ENCODE data around the gene ICE2.
A peak's percentile ranks its signal among the peaks of the same experiment; 100 is the strongest.
"Not testable (repeated sequence)": the region's sequence is repeated elsewhere in the genome, so short reads cannot be mapped to it uniquely, and the experiment has no call there.

The ICE2 gene

GRCh38 chr15:60417112-60417511 lies 61.8 kb downstream of the ICE2 start:
- intact Hi-C loops (cut with micrococcal nuclease): no loop called here
- H3K9me3 Mint-ChIP-seq: no peaks in the 10 kb centered on the region
- H3K27ac Mint-ChIP-seq: no peak overlapping the region

GRCh38 chr15:60416484-60416883 lies 62.5 kb downstream of the ICE2 start:
- no peak overlapping the region for H3K27ac Mint-ChIP-seq
- no peaks in the 10 kb centered on the region for H3K9me3 Mint-ChIP-seq
- intact Hi-C loops (cut with micrococcal nuclease): no loop called here
- no peaks in the 10 kb centered on the region for H3K27me3 Mint-ChIP-seq
- no peak overlapping the region for H3K4me3 Mint-ChIP-seq
- H3K4me1 Mint-ChIP-seq (ENCODE audit: low read depth): peaks cover 34% of the 10 kb centered on the region
- H3K36me3 Mint-ChIP-seq (ENCODE audit: low read depth): peaks cover 13% of the 10 kb centered on the region

More at GRCh38 chr15:60417112-60417511, 61.8 kb downstream of the ICE2 start:
- Mint-ChIP-seq H3K4me1 (ENCODE audit: low read depth) (peaks cover 34% of the 10 kb centered on the region), H3K27me3 (no peaks in the 10 kb centered on the region), H3K36me3 (ENCODE audit: low read depth) (peaks cover 14% of the 10 kb centered on the region), H3K4me3 (no peak overlapping the region)

- peak overlapping the region; percentile 14 for H3K27ac Mint-ChIP-seq
- peaks cover 21% of the 10 kb centered on the region for H3K4me1 Mint-ChIP-seq (ENCODE audit: low read depth)
- H3K9me3 Mint-ChIP-seq: no peaks in the 10 kb centered on the region
- no peak overlapping the region for H3K4me3 Mint-ChIP-seq
- no peaks in the 10 kb centered on the region for H3K36me3 Mint-ChIP-seq (ENCODE audit: low read depth)
- H3K27me3 Mint-ChIP-seq: no peaks in the 10 kb centered on the region
- intact Hi-C loops (cut with micrococcal nuclease): no loop called here
Measured at GRCh38 chr15:60414016-60414682, 64.8 kb downstream of the ICE2 start.

GRCh38 chr15:60413231-60413824 lies 65.6 kb downstream of the ICE2 start:
- no peaks in the 10 kb centered on the region for H3K36me3 Mint-ChIP-seq (ENCODE audit: low read depth)
- intact Hi-C loops (cut with micrococcal nuclease): no loop called here
- H3K4me1 Mint-ChIP-seq (ENCODE audit: low read depth): peaks cover 23% of the 10 kb centered on the region
- no peaks in the 10 kb centered on the region for H3K9me3 Mint-ChIP-seq
- no peak overlapping the region for H3K27ac Mint-ChIP-seq
- H3K4me3 Mint-ChIP-seq: no peak overlapping the region
- no peaks in the 10 kb centered on the region for H3K27me3 Mint-ChIP-seq

- H3K36me3 Mint-ChIP-seq (ENCODE audit: low read depth); H3K27me3 Mint-ChIP-seq; H3K4me3 Mint-ChIP-seq; intact Hi-C loops (cut with micrococcal nuclease); H3K9me3 Mint-ChIP-seq; H3K27ac Mint-ChIP-seq: not testable (repeated sequence)
- peaks cover 23% of the 10 kb centered on the region for H3K4me1 Mint-ChIP-seq (ENCODE audit: low read depth)
Measured at GRCh38 chr15:60412807-60413206, 66.1 kb downstream of the ICE2 start.

GRCh38 chr15:60411774-60412425 lies 67.0 kb downstream of the ICE2 start:
- Mint-ChIP-seq H3K4me1 (ENCODE audit: low read depth) (peaks cover 31% of the 10 kb centered on the region), H3K27ac (no peak overlapping the region), H3K9me3 (no peaks in the 10 kb centered on the region), H3K27me3 (no peaks in the 10 kb centered on the region), H3K36me3 (ENCODE audit: low read depth) (no peaks in the 10 kb centered on the region), H3K4me3 (no peak overlapping the region)
- intact Hi-C loops (cut with micrococcal nuclease): no loop called here

- intact Hi-C loops (cut with micrococcal nuclease); H3K4me3 Mint-ChIP-seq; H3K36me3 Mint-ChIP-seq (ENCODE audit: low read depth); H3K9me3 Mint-ChIP-seq; H3K27me3 Mint-ChIP-seq; H3K27ac Mint-ChIP-seq: not testable (repeated sequence)
- peaks cover 37% of the 10 kb centered on the region for H3K4me1 Mint-ChIP-seq (ENCODE audit: low read depth)
Measured at GRCh38 chr15:60410350-60410749, 68.6 kb downstream of the ICE2 start.

- Mint-ChIP-seq H3K36me3 (ENCODE audit: low read depth) (no peaks in the 10 kb centered on the region), H3K27me3 (no peaks in the 10 kb centered on the region), H3K4me3 (no peak overlapping the region), H3K9me3 (no peaks in the 10 kb centered on the region), H3K4me1 (ENCODE audit: low read depth) (peaks cover 31% of the 10 kb centered on the region), H3K27ac (peak overlapping the region; percentile 87)
- intact Hi-C loops (cut with micrococcal nuclease): loop anchor here (1.0 to 5.0 kb wide), 2 partner anchors 10 to 229 kb away; no protein-coding TSS in a partner anchor
Measured at GRCh38 chr15:60408463-60408981, 70.4 kb downstream of the ICE2 start.

GRCh38 chr15:60407415-60407805 lies 71.5 kb downstream of the ICE2 start:
- Mint-ChIP-seq H3K27me3 (no peaks in the 10 kb centered on the region), H3K9me3 (no peaks in the 10 kb centered on the region), H3K4me3 (no peak overlapping the region), H3K4me1 (ENCODE audit: low read depth) (peaks cover 31% of the 10 kb centered on the region), H3K36me3 (ENCODE audit: low read depth) (no peaks in the 10 kb centered on the region), H3K27ac (peak overlapping the region; percentile 87)
- intact Hi-C loops (cut with micrococcal nuclease): loop anchor here (5.0 kb wide), 1 partner anchor 230 kb away; no protein-coding TSS in a partner anchor

- H3K4me3 Mint-ChIP-seq: no peak overlapping the region
- intact Hi-C loops (cut with micrococcal nuclease): loop anchor here (5.0 kb wide), 1 partner anchor 231 kb away; no protein-coding TSS in a partner anchor
- no peaks in the 10 kb centered on the region for H3K9me3 Mint-ChIP-seq
- peaks cover 31% of the 10 kb centered on the region for H3K4me1 Mint-ChIP-seq (ENCODE audit: low read depth)
- no peaks in the 10 kb centered on the region for H3K36me3 Mint-ChIP-seq (ENCODE audit: low read depth)
- peak overlapping the region; percentile 87 for H3K27ac Mint-ChIP-seq
- no peaks in the 10 kb centered on the region for H3K27me3 Mint-ChIP-seq
Measured at GRCh38 chr15:60406513-60407414, 72.2 kb downstream of the ICE2 start.

GRCh38 chr15:60405399-60405798 lies 73.5 kb downstream of the ICE2 start:
- H3K27me3 Mint-ChIP-seq: no peaks in the 10 kb centered on the region
- no peak overlapping the region for H3K27ac Mint-ChIP-seq
- peaks cover 31% of the 10 kb centered on the region for H3K4me1 Mint-ChIP-seq (ENCODE audit: low read depth)
- H3K36me3 Mint-ChIP-seq (ENCODE audit: low read depth): no peaks in the 10 kb centered on the region
- no peak overlapping the region for H3K4me3 Mint-ChIP-seq
- H3K9me3 Mint-ChIP-seq: no peaks in the 10 kb centered on the region
- intact Hi-C loops (cut with micrococcal nuclease): loop anchor here (5.0 kb wide), 1 partner anchor 232 kb away; no protein-coding TSS in a partner anchor

GRCh38 chr15:60404351-60404750 lies 74.6 kb downstream of the ICE2 start:
- H3K27me3 Mint-ChIP-seq; H3K27ac Mint-ChIP-seq; H3K4me3 Mint-ChIP-seq; H3K9me3 Mint-ChIP-seq; H3K36me3 Mint-ChIP-seq (ENCODE audit: low read depth); intact Hi-C loops (cut with micrococcal nuclease): not testable (repeated sequence)
- H3K4me1 Mint-ChIP-seq (ENCODE audit: low read depth): peaks cover 33% of the 10 kb centered on the region

GRCh38 chr15:60400944-60401343 lies 78.0 kb downstream of the ICE2 start:
- no peaks in the 10 kb centered on the region for H3K27me3 Mint-ChIP-seq
- H3K36me3 Mint-ChIP-seq (ENCODE audit: low read depth): peaks cover 19% of the 10 kb centered on the region
- no peak overlapping the region for H3K27ac Mint-ChIP-seq
- peaks cover 20% of the 10 kb centered on the region for H3K4me1 Mint-ChIP-seq (ENCODE audit: low read depth)
- H3K4me3 Mint-ChIP-seq: no peak overlapping the region
- H3K9me3 Mint-ChIP-seq: no peaks in the 10 kb centered on the region
- intact Hi-C loops (cut with micrococcal nuclease): no loop called here

Measured in dendritic cell treated with granulocyte-macrophage colony-stimulating factor and Interleukin-4, amounts not matched to agents 40 ng/mL and 50 ng/mL, for 4 days (primary cell).